Fibroblast of skin of abdomen (primary cell): ENCODE data around the gene PIK3CG.
A peak's percentile ranks its signal among the peaks of the same experiment; 100 is the strongest.
"Not testable (repeated sequence)": the region's sequence is repeated elsewhere in the genome, so short reads cannot be mapped to it uniquely, and the experiment has no call there.

ENCODE experiments used
- DNase-seq: peaks from one replicate; pipeline ENCODE4 v3.0.0-alpha.2; 2013

The PIK3CG gene

GRCh38 chr7:106944035-106944665 lies 79.1 kb downstream of the PIK3CG start:
- no peak for DNase-seq

- DNase-seq = peak; percentile 69
Measured at GRCh38 chr7:106947244-106947728, 82.2 kb downstream of the PIK3CG start.

- no peak for DNase-seq
Measured at GRCh38 chr7:106952001-106952657, 87.0 kb downstream of the PIK3CG start.

- DNase-seq = no peak
Measured at GRCh38 chr7:106952658-106953231, 87.7 kb downstream of the PIK3CG start.

GRCh38 chr7:106954840-106955239 lies 89.8 kb downstream of the PIK3CG start:
- DNase-seq = no peak

- not testable (repeated sequence) for DNase-seq
Measured at GRCh38 chr7:106955857-106956256, 90.8 kb downstream of the PIK3CG start.
